Thymus (tissue), 14 donors: ENCODE measurements around the gene IL6R. TPM values are rescaled to one million over a fixed set of nuclear protein-coding genes. Genes with fewer than 3 reads are reported as not detected.
A peak's percentile ranks its signal among the peaks of the same experiment; 100 is the strongest.
"Not testable (repeated sequence)": the region's sequence is repeated elsewhere in the genome, so short reads cannot be mapped to it uniquely, and the experiment has no call there.

Experiments
- DNase-seq, 9 donors: peaks; one replicate each; pipeline ENCODE4 v3.0.0-alpha.2; 2013; ENCODE audit warnings: low spot score in 9 of 9, low read depth in 6 of 9, missing footprints in 1 of 9
- H3K27ac ChIP-seq, 2 donors: one replicate each; pipeline ENCODE4 v1.5.1; 2013; ENCODE audit warnings: control low read depth in 1 of 2, low read depth in 1 of 2, low read length in 1 of 2, mild to moderate bottlenecking in 1 of 2, moderate library complexity in 1 of 2
- H3K27me3 ChIP-seq, 2 donors: one replicate each; pipeline ENCODE4 v1.5.1; 2013; ENCODE audit warnings: low read length in 1 of 2; ENCODE audit not compliant: control insufficient read depth in 2 of 2, insufficient read depth in 1 of 2
- H3K36me3 ChIP-seq, 2 donors: one replicate each; pipeline ENCODE4 v1.5.1; 2013; ENCODE audit warnings: low read length in 1 of 2, mild to moderate bottlenecking in 1 of 2, moderate library complexity in 1 of 2; ENCODE audit not compliant: control insufficient read depth in 2 of 2, insufficient read depth in 2 of 2
- H3K4me1 ChIP-seq, 2 donors: one replicate each; pipeline ENCODE4 v1.5.1; 2013; ENCODE audit warnings: low read length in 2 of 2; ENCODE audit not compliant: control insufficient read depth in 2 of 2, insufficient read depth in 2 of 2
- H3K4me3 ChIP-seq, 2 donors: one replicate each; pipeline ENCODE4 v1.5.1; 2013; ENCODE audit warnings: low read length in 2 of 2, control low read depth in 1 of 2, mild to moderate bottlenecking in 1 of 2
- H3K9me3 ChIP-seq, 2 donors: one replicate each; pipeline ENCODE4 v1.5.1; 2013; ENCODE audit warnings: low read length in 1 of 2, mild to moderate bottlenecking in 1 of 2; ENCODE audit not compliant: control insufficient read depth in 2 of 2, insufficient read depth in 1 of 2
- WGBS: extraction: QIAGEN DNeasy Blood & Tissue Kit; methylation state at CpG from one replicate; pipeline ENCODE4 v1.1.7; 2013; 5-methylcytosine and 5-hydroxymethylcytosine counted together
- long read RNA-seq, 10 donors: transcript quantifications; one replicate each; lab custom pipeline, GENCODE V29; 2026
- polyA plus RNA-seq: library from polyadenylated mRNA; stranded (reverse); fragments of 200-250 nt; gene quantifications from one replicate; pipeline ENCODE4 v1.2.3, GENCODE V29; 2013
- total RNA-seq: library from RNA; stranded (reverse); fragments of 120-200 nt; gene quantifications from one replicate; pipeline ENCODE4 v1.2.4, GENCODE V29; 2013
- donor health status: healthy.

Gene IL6R
- total RNA-seq (10.5 TPM), polyA plus RNA-seq (10.3 TPM)
- long read RNA-seq, donor 1, result 0 reads
- long read RNA-seq, donor 2, full-length matches to known transcripts, result 5 of 5 reads
- long read RNA-seq, donor 2, partial matches to known transcripts, result 0 of 5 reads
- long read RNA-seq, donor 2, other reads (novel, unspliced or antisense), result 0 of 5 reads
- long read RNA-seq, donor 3, full-length matches to known transcripts, result 2 of 2 reads
- long read RNA-seq, donor 3, partial matches to known transcripts, result 0 of 2 reads
- long read RNA-seq, donor 3, other reads (novel, unspliced or antisense), result 0 of 2 reads
- long read RNA-seq, donor 4, full-length matches to known transcripts, result 1 of 1 reads
- long read RNA-seq, donor 4, partial matches to known transcripts, result 0 of 1 reads
- long read RNA-seq, donor 4, other reads (novel, unspliced or antisense), result 0 of 1 reads
- long read RNA-seq, donor 5, full-length matches to known transcripts, result 10 of 10 reads
- long read RNA-seq, donor 5, partial matches to known transcripts, result 0 of 10 reads
- long read RNA-seq, donor 5, other reads (novel, unspliced or antisense), result 0 of 10 reads
- long read RNA-seq, donor 6, full-length matches to known transcripts, result 4 of 4 reads
- long read RNA-seq, donor 6, partial matches to known transcripts, result 0 of 4 reads
- long read RNA-seq, donor 6, other reads (novel, unspliced or antisense), result 0 of 4 reads
- long read RNA-seq, donor 7, full-length matches to known transcripts, result 1 of 9 reads
- long read RNA-seq, donor 7, partial matches to known transcripts, result 8 of 9 reads
- long read RNA-seq, donor 7, other reads (novel, unspliced or antisense), result 0 of 9 reads
- long read RNA-seq, donor 8, result 0 reads
- long read RNA-seq, donor 9, full-length matches to known transcripts, result 2 of 2 reads
- long read RNA-seq, donor 9, partial matches to known transcripts, result 0 of 2 reads
- long read RNA-seq, donor 9, other reads (novel, unspliced or antisense), result 0 of 2 reads
- long read RNA-seq, donor 10, full-length matches to known transcripts, result 2 of 2 reads
- long read RNA-seq, donor 10, partial matches to known transcripts, result 0 of 2 reads
- long read RNA-seq, donor 10, other reads (novel, unspliced or antisense), result 0 of 2 reads

- DNase-seq, result peak in 2 of 9 donors; percentile 52 to 73
- WGBS, result under 1% methylated on average over 66 of the region's 66 CpGs
- Histone ChIP-seq H3K4me1 (peaks cover 17 to 70% of the 10 kb centered on the region in 2 donors), H3K4me3 (peak within 1 kb of the TSS; percentile 33 to 48), H3K27me3 (peaks cover 13 to 49% of the 10 kb centered on the region in 2 donors), H3K36me3 (no peaks in the 10 kb centered on the region), H3K27ac (peak within 1 kb of the TSS; percentile 34 to 85), H3K9me3 (no peaks in the 10 kb centered on the region)
Measured at GRCh38 chr1:154404984-154405746, at the start of gene IL6R. Gene IL6R (plus strand): TSS chr1:154405343. CDS start chr1:154405630, 287 bp downstream.

- no peak overlapping the region for H3K4me3 ChIP-seq
- peaks cover under 1 to 14% of the 10 kb centered on the region in 2 donors for H3K4me1 ChIP-seq
- H3K27ac ChIP-seq, result no peak overlapping the region
- 98% methylated on average over 8 of the region's 8 CpGs for WGBS
- no peaks in the 10 kb centered on the region for H3K9me3 ChIP-seq
- no peak for DNase-seq
- H3K27me3 ChIP-seq, result peaks cover 0 to 10% of the 10 kb centered on the region in 2 donors
- no peaks in the 10 kb centered on the region for H3K36me3 ChIP-seq
Measured at GRCh38 chr1:154358519-154358918, 46.6 kb upstream of the IL6R start.

- Histone ChIP-seq H3K9me3 (no peaks in the 10 kb centered on the region), H3K27me3 (no peaks in the 10 kb centered on the region), H3K36me3 (no peaks in the 10 kb centered on the region), H3K4me3 (no peak overlapping the region), H3K4me1 (peaks cover 0 to 5% of the 10 kb centered on the region in 2 donors), H3K27ac (no peak overlapping the region)
- DNase-seq, result no peak
Measured at GRCh38 chr1:154360288-154360687, 44.9 kb upstream of the IL6R start.

GRCh38 chr1:154360881-154361280, 44.3 kb upstream of the IL6R start:
- not testable (repeated sequence) for H3K36me3 ChIP-seq, H3K9me3 ChIP-seq, H3K27me3 ChIP-seq, H3K27ac ChIP-seq, H3K4me1 ChIP-seq, DNase-seq, H3K4me3 ChIP-seq
- WGBS, result 90% methylated on average over 5 of the region's 5 CpGs

- WGBS, result 90% methylated on average over 3 of the region's 3 CpGs
- Histone ChIP-seq H3K36me3 (no peaks in the 10 kb centered on the region), H3K27ac (no peak overlapping the region), H3K4me3 (no peak overlapping the region), H3K9me3 (no peaks in the 10 kb centered on the region), H3K4me1 (peaks cover 0 to 4% of the 10 kb centered on the region in 2 donors), H3K27me3 (no peaks in the 10 kb centered on the region)
- no peak for DNase-seq
Measured at GRCh38 chr1:154361357-154361756, 43.8 kb upstream of the IL6R start.

GRCh38 chr1:154371436-154371835, 33.7 kb upstream of the IL6R start:
- no peaks in the 10 kb centered on the region for H3K4me1 ChIP-seq
- H3K27ac ChIP-seq, result no peak overlapping the region
- WGBS, result 98% methylated on average over 6 of the region's 6 CpGs
- H3K27me3 ChIP-seq, result no peaks in the 10 kb centered on the region
- no peak overlapping the region for H3K4me3 ChIP-seq
- DNase-seq, result no peak
- no peaks in the 10 kb centered on the region for H3K36me3 ChIP-seq
- no peaks in the 10 kb centered on the region for H3K9me3 ChIP-seq

GRCh38 chr1:154373777-154374357, 31.3 kb upstream of the IL6R start:
- not testable (repeated sequence) for H3K27me3 ChIP-seq, H3K4me1 ChIP-seq, DNase-seq, H3K27ac ChIP-seq, H3K4me3 ChIP-seq, H3K9me3 ChIP-seq, H3K36me3 ChIP-seq
- 73% methylated on average over 7 of the region's 7 CpGs for WGBS

- Histone ChIP-seq H3K27me3 (no peaks in the 10 kb centered on the region), H3K4me3 (no peak overlapping the region), H3K4me1 (no peaks in the 10 kb centered on the region), H3K27ac (no peak overlapping the region), H3K9me3 (no peaks in the 10 kb centered on the region), H3K36me3 (no peaks in the 10 kb centered on the region)
- WGBS, result 98% methylated on average over 16 of the region's 16 CpGs
- DNase-seq, result no peak
Measured at GRCh38 chr1:154379301-154379700, 25.8 kb upstream of the IL6R start.
